GM12878 (cell line): Measurements from ENCODE around the gene ARHGAP12. TPM values are rescaled to one million over a fixed set of nuclear protein-coding genes. Genes with fewer than 3 reads are reported as not detected.

Experiments
- ATAC-seq: fragments of 200-7000 bp; cut with Tn5 transposase; 3 replicates; pipeline ENCODE4 v1.9.1; 2020; ENCODE audit warnings: mild to moderate bottlenecking, moderate library complexity
- BruUV-seq: library from RNA; stranded (reverse); fragments of 400-500 nt; replicated peaks from 2 replicates; lab custom pipeline; 2021; lab: Mats Ljungman, UMichigan
- CTCF ChIA-PET: fragments of 300-600 bp; sonication (Branson Sonifier 250); formaldehyde crosslinking; extraction: SDS; loops from one replicate; lab custom pipeline; 2021; ENCODE audit warnings: inconsistent platforms; lab: Yijun Ruan, JAX
- POLR2A ChIA-PET: fragments of 350-600 bp; formaldehyde crosslinking; extraction: SDS; loops from one replicate; lab custom pipeline; 2021; ENCODE audit warnings: inconsistent platforms; lab: Charles Lee
- RAD21 ChIA-PET: fragments of 300-600 bp; sonication (Branson Sonifier 250); formaldehyde crosslinking; loops from one replicate; lab custom pipeline; 2023; ENCODE audit warnings: antibody characterized with exemption; ENCODE audit not compliant: unreplicated experiment; lab: Charles Lee
- SMC1A ChIA-PET: fragments of 300-600 bp; sonication (Branson Sonifier 250); formaldehyde crosslinking; loops from one replicate; lab custom pipeline; 2023; ENCODE audit not compliant: unreplicated experiment, uncharacterized antibody; lab: Charles Lee
- DNase-seq: peaks from one replicate; pipeline ENCODE4 v3.0.0-alpha.2; 2011; ENCODE audit warnings: low read depth, low spot score
- FAIRE-seq: peaks from 3 replicates; lab custom pipeline; 2011; peaks lifted over from hg19 to GRCh38; lab: Jason Lieb, UNC
- H2AFZ ChIP-seq: 2 replicates; pipeline ENCODE4 v1.6.0; 2011; ENCODE audit warnings: low read depth, low read length, control low read depth; ENCODE audit not compliant: control insufficient read depth
- H3K27ac ChIP-seq: 2 replicates; pipeline ENCODE4 v1.5.1; 2011; ENCODE audit warnings: control low read depth; ENCODE audit not compliant: control insufficient read depth, insufficient read depth
- H3K27me3 ChIP-seq, 2 experiments: replicated peaks in 1 of 2; 2 replicates each; pipeline versions ENCODE4 v1.6.0 to v1.6.1; 2011; ENCODE audit warnings: low read length in 1 of 2; ENCODE audit not compliant: control insufficient read depth in 2 of 2, insufficient read depth in 2 of 2
- H3K36me3 ChIP-seq, 2 experiments: 2 replicates each; pipeline ENCODE4 v1.5.1; 2011; ENCODE audit warnings: low read length in 1 of 2; ENCODE audit not compliant: control insufficient read depth in 2 of 2, insufficient read depth in 2 of 2
- H3K4me1 ChIP-seq: 2 replicates; pipeline ENCODE4 v1.6.1; 2011; ENCODE audit warnings: mild to moderate bottlenecking, low read length, moderate library complexity, mixed read lengths; ENCODE audit not compliant: control insufficient read depth, insufficient read depth
- H3K4me2 ChIP-seq: 2 replicates; pipeline ENCODE4 v1.6.0; 2011; ENCODE audit warnings: control low read depth; ENCODE audit not compliant: control insufficient read depth, insufficient read depth
- H3K4me3 ChIP-seq: fragments of 200-600 bp; sonication (generic); 2 replicates; pipeline ENCODE4 v1.5.1; 2016
- H3K79me2 ChIP-seq: 2 replicates; pipeline ENCODE4 v1.6.0; 2011; ENCODE audit warnings: low read length; ENCODE audit not compliant: control insufficient read depth, insufficient read depth
- H3K9ac ChIP-seq: 2 replicates; pipeline ENCODE4 v1.8.0; 2011; ENCODE audit warnings: low read length, control low read depth, mixed read lengths; ENCODE audit not compliant: control insufficient read depth, insufficient read depth
- H3K9me3 ChIP-seq: replicated peaks from 3 replicates; pipeline ENCODE4 v1.5.1; 2011; ENCODE audit warnings: mild to moderate bottlenecking, low read length; ENCODE audit not compliant: control insufficient read depth, insufficient read depth
- H4K20me1 ChIP-seq: 2 replicates; pipeline ENCODE4 v1.6.0; 2011; ENCODE audit not compliant: control insufficient read depth, insufficient read depth
- ATF2 ChIP-seq: IDR thresholded peaks from 2 replicates; pipeline ENCODE4 v1.6.1; 2012; ENCODE audit warnings: low read length, inconsistent platforms
- CUX1 ChIP-seq: IDR thresholded peaks from 2 replicates; pipeline ENCODE4 v1.6.1; 2012; ENCODE audit warnings: improper control_type of control experiment, low read depth, low read length; ENCODE audit not compliant: insufficient replicate concordance
- NFXL1 ChIP-seq: fragments of 450-650 bp; IDR thresholded peaks from 2 replicates; pipeline ENCODE4 v1.6.1; 2017; ENCODE audit warnings: antibody characterized with exemption, mild to moderate bottlenecking, borderline replicate concordance
- RAD21 ChIP-seq: IDR thresholded peaks from 2 replicates; pipeline ENCODE4 v1.6.1; 2011; ENCODE audit warnings: mild to moderate bottlenecking, low read depth, low read length, moderate library complexity; ENCODE audit not compliant: insufficient read depth
- SIN3A ChIP-seq: IDR thresholded peaks from 2 replicates; pipeline ENCODE4 v1.6.1; 2012; ENCODE audit warnings: low read depth, low read length, improper control_type of control experiment
- SMC3 ChIP-seq: IDR thresholded peaks from 2 replicates; pipeline ENCODE4 v1.6.1; 2011; ENCODE audit warnings: low read length, improper control_type of control experiment, borderline replicate concordance
- ZNF622 ChIP-seq: fragments of 450-650 bp; IDR thresholded peaks from 2 replicates; pipeline ENCODE4 v1.6.1; 2017; ENCODE audit warnings: mild to moderate bottlenecking, inconsistent platforms
- WGBS: methylation state at CpG from one replicate; pipeline ENCODE4 v1.1.6; 2016; ENCODE audit warnings: low lambda C conversion rate; ENCODE audit not compliant: insufficient replicate concordance, insufficient coverage; ENCODE audit errors: missing lambda C conversion rate; 5-methylcytosine and 5-hydroxymethylcytosine counted together
- in situ Hi-C: fragments of 300-500 bp; cut with MboI; formaldehyde crosslinking; loops from 9 replicates; pipeline ENCODE4 v1.14.3; 2018; ENCODE audit warnings: mixed read lengths
- intact Hi-C: fragments of 100-400 bp; cut with micrococcal nuclease; formaldehyde crosslinking; loops from one replicate; pipeline ENCODE4 v1.14.2; 2022; ENCODE audit not compliant: unreplicated experiment
- polyA plus RNA-seq, 11 experiments: library from polyadenylated mRNA; depleted of rRNA in 4 of 11; unstranded in 6 of 11; stranded (reverse) in 5 of 11; fragments of >200 nt; fragmentation: Nextera tagmentation in 4 of 11; fragmentation: Illumina TruSeq in 1 of 11; extraction: Ambion mirVana in 4 of 11; extraction: Trizol in 1 of 11; gene quantifications; 1 replicate in 1 of 11; 2 replicates in 10 of 11; pipeline versions ENCODE4 v1.2.1 to v1.2.3, GENCODE V29; 2011 to 2016; ENCODE audit warnings: inconsistent platforms in 2 of 11, missing spikeins in 2 of 11, low read depth in 1 of 11
- total RNA-seq, 4 experiments: library from RNA; depleted of rRNA in 3 of 4; stranded (reverse); fragments of >200 nt in 3 of 4; fragmentation: Illumina TruSeq in 1 of 4; extraction: Trizol in 1 of 4; gene quantifications; 2 replicates each; pipeline versions ENCODE4 v1.2.1 to v1.2.3, GENCODE V29; 2013 to 2021
- TF ChIP-seq, protein P1 (sequence below): IDR thresholded peaks from 2 replicates; pipeline ENCODE4 v1.6.1; 2012; ENCODE audit warnings: low read depth, low read length, improper control_type of control experiment

The ARHGAP12 gene
- total and polyA plus RNA-seq, 10 of the 15 experiments (the other 5 are each of a cell fraction or from before 2014, with no cell fraction given), result 5.4 to 15.6 (median 8.5) TPM

DNA sequence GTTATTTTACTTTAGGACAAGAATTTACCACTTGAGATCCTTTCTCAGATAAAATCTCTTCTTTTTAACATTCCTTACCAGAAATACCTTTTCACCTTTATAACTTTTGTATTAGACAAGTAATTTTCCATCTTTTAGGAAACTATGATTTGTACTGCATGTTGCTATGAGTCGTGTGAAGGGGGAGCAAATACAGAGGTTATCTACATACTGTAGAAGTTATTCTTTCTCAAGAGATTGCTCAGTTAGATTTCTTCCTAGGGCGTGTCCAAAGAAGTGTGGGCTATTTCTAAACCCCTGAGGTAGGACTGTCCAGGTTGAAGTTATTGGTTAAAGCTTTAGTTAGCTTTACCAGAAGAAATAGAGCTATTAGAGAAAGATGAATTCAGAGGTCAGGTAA is 30.2 kb upstream of the ARHGAP12 start:
- Histone ChIP-seq H3K79me2 (no peaks in the 10 kb centered on the region), H3K9me3 (no peaks in the 10 kb centered on the region; the same call in 2 of the 3 replicates), H3K27ac (no peak overlapping the region), H3K4me1 (no peaks in the 10 kb centered on the region), H3K36me3 (no peaks in the 10 kb centered on the region), H2AFZ (no peak overlapping the region), H3K4me2 (no peak overlapping the region), H3K9ac (no peak overlapping the region), H3K4me3 (no peak overlapping the region)
- ChIA-PET POLR2A (no interaction called here), RAD21 (no interaction called here)
- intact Hi-C loops, result no loop called here
- DNase-seq (no peak), FAIRE-seq (no peak), ATAC-seq (no peak)
- no TSS peak for BruUV-seq
- 0% methylated on average over 2 of the region's 2 CpGs for WGBS
- TF ChIP-seq CUX1 (no peak), SIN3A (no peak), NFXL1 (no peak), ATF2 (no peak), SMC3 (no peak), RAD21 (no peak), ZNF622 (no peak)
- TF ChIP-seq, protein P1, sequence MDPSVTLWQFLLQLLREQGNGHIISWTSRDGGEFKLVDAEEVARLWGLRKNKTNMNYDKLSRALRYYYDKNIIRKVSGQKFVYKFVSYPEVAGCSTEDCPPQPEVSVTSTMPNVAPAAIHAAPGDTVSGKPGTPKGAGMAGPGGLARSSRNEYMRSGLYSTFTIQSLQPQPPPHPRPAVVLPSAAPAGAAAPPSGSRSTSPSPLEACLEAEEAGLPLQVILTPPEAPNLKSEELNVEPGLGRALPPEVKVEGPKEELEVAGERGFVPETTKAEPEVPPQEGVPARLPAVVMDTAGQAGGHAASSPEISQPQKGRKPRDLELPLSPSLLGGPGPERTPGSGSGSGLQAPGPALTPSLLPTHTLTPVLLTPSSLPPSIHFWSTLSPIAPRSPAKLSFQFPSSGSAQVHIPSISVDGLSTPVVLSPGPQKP, result no peak
- TF ChIP-seq, all 136 proteins: peak for 0
- H3K27me3 ChIP-seq, result no peaks in the 10 kb centered on the region
- SMC1A ChIA-PET, result interaction anchor here (1.0 to 1.2 kb wide), 2 partner anchors 30 to 97 kb away, joined by 3 to 5 read pairs; no protein-coding TSS in a partner anchor
- CTCF ChIA-PET, result interaction anchor here (1.2 kb wide), 2 partner anchors 11 to 149 kb away, joined by 3 to 4 read pairs; no protein-coding TSS in a partner anchor
- H4K20me1 ChIP-seq, result no peaks in the 10 kb centered on the region
- in situ Hi-C loops, result no loop called here
